Measurements from ENCODE around the gene TIMM22. TPM values are rescaled to one million over a fixed set of nuclear protein-coding genes. Genes with fewer than 3 reads are reported as not detected.

Gene TIMM22
- total and polyA plus RNA-seq, 2 donors (not counting 3 experiments of a cell fraction or from before 2014, with no cell fraction given) = 19.0 to 19.6 TPM

GRCh38 chr17:1041746-1042145, 44.8 kb downstream of the TIMM22 start:
- POLR2A ChIA-PET = interaction anchor here (0.7 kb wide), 1 partner anchor 438 kb away, joined by 3 read pairs; no protein-coding TSS in a partner anchor

More at GRCh38 chr17:1041746-1042145, 44.8 kb downstream of the TIMM22 start:
- no peak overlapping the region for H2AFZ ChIP-seq (ENCODE audit: low read depth, low read length)
- H3K27me3 ChIP-seq (ENCODE audit: control insufficient read depth in 2 of 2, insufficient read depth in 2 of 2, low read length in 2 of 2) = no peaks in the 10 kb centered on the region
- H3K4me3 ChIP-seq (replicated peaks in 1 of 3; ENCODE audit: insufficient read depth in 1 of 3, low read depth in 1 of 3, low read length in 3 of 3) = no peak overlapping the region
- CTCF ChIA-PET = interaction anchor here (2.8 to 3.0 kb wide), 2 partner anchors 40 to 61 kb away, joined by 9 to 19 read pairs; no protein-coding TSS in a partner anchor
- BruUV-seq (replicated peaks) = no TSS peak
- dilution Hi-C loops (cut with MboI; ENCODE audit: extremely low pct_ligation_motif_present, low sequenced_read_pairs) (no loop called here), intact Hi-C loops (cut with micrococcal nuclease) (no loop called here)
- no peak for FAIRE-seq
- no peaks in the 10 kb centered on the region for H3K9me3 ChIP-seq (replicated peaks; ENCODE audit: control insufficient read depth, insufficient read depth, low read length)
- H3K9me1 ChIP-seq (replicated peaks; ENCODE audit: control insufficient read depth, extremely low read depth, insufficient read depth, low read length) = no peaks in the 10 kb centered on the region
- TF ChIP-seq FOS (IDR thresholded peaks at IDR 0.05; ENCODE audit: borderline replicate concordance, insufficient read depth, low read length) (no peak), MYC (IDR thresholded peaks at IDR 0.05; ENCODE audit: low read depth, low read length) (no peak), POLR2AphosphoS5 (IDR thresholded peaks at IDR 0.05; ENCODE audit: insufficient read depth, low read depth, low read length) (no peak), POLR2A (IDR thresholded peaks at IDR 0.05; ENCODE audit: low read depth, low read length) (no peak), JUN (IDR thresholded peaks at IDR 0.05; ENCODE audit: borderline replicate concordance, insufficient read depth, insufficient read length, low read depth) (no peak), GATA2 (IDR thresholded peaks at IDR 0.05; ENCODE audit: insufficient read depth, insufficient read length, low read depth, low read length) (no peak), EZH2 (IDR thresholded peaks at IDR 0.05; ENCODE audit: borderline replicate concordance, low read depth, low read length, severe bottlenecking) (no peak)
- TF ChIP-seq, protein P1, sequence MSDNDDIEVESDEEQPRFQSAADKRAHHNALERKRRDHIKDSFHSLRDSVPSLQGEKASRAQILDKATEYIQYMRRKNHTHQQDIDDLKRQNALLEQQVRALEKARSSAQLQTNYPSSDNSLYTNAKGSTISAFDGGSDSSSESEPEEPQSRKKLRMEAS (IDR thresholded peaks at IDR 0.05; ENCODE audit: insufficient read depth, insufficient read length) = no peak
- TF ChIP-seq, protein P2, sequence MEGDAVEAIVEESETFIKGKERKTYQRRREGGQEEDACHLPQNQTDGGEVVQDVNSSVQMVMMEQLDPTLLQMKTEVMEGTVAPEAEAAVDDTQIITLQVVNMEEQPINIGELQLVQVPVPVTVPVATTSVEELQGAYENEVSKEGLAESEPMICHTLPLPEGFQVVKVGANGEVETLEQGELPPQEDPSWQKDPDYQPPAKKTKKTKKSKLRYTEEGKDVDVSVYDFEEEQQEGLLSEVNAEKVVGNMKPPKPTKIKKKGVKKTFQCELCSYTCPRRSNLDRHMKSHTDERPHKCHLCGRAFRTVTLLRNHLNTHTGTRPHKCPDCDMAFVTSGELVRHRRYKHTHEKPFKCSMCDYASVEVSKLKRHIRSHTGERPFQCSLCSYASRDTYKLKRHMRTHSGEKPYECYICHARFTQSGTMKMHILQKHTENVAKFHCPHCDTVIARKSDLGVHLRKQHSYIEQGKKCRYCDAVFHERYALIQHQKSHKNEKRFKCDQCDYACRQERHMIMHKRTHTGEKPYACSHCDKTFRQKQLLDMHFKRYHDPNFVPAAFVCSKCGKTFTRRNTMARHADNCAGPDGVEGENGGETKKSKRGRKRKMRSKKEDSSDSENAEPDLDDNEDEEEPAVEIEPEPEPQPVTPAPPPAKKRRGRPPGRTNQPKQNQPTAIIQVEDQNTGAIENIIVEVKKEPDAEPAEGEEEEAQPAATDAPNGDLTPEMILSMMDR (IDR thresholded peaks at IDR 0.05; ENCODE audit: extremely low read depth in 1 of 2, insufficient read depth in 1 of 2, low read depth in 1 of 2, low read length in 2 of 2) = no peak
- H3K9ac ChIP-seq (replicated peaks; ENCODE audit: extremely low read depth, insufficient read depth, low read length) = no peak overlapping the region
- peaks cover 0 to 2% of the 10 kb centered on the region in 2 experiments for H3K36me3 ChIP-seq (ENCODE audit: control insufficient read depth in 2 of 2, extremely low read depth in 1 of 2, insufficient read depth in 2 of 2, low read length in 2 of 2)
- no peaks in the 10 kb centered on the region for H4K20me1 ChIP-seq (replicated peaks; ENCODE audit: control insufficient read depth, extremely low read depth, insufficient read depth, low read length)
- no peak for DNase-seq (ENCODE audit: low read depth, low spot score)
- H3K79me2 ChIP-seq (ENCODE audit: control insufficient read depth, insufficient read depth, low read length) = peaks cover 20% of the 10 kb centered on the region
- peaks cover 30% of the 10 kb centered on the region for H3K4me1 ChIP-seq (ENCODE audit: control insufficient read depth, extremely low read depth, insufficient read depth, low read length)
- H3K4me2 ChIP-seq (ENCODE audit: insufficient read depth, low read length) = no peak overlapping the region
- no peak overlapping the region for H3K27ac ChIP-seq (ENCODE audit: insufficient read depth, low read depth, low read length)
